ENCODE data around the gene SOCS6.
"Not testable (repeated sequence)": the region's sequence is repeated elsewhere in the genome, so short reads cannot be mapped to it uniquely, and the experiment has no call there.

DNA sequence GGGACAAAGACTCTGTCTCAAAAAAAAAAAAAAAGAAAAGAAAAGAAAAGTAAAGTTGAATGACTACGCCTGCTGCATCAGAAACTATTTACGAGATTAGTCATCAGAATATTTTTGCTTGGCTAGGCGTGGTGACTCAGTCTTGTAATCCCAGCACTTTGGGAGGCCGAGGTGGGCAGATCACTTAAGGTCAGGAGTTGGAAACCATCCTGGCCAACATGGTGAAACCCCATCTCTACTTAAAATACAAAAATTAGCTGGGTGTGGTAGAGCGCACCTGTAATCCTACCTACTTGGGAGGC lies 69.2 kb downstream of the SOCS6 start:
- not testable (repeated sequence) for TF ChIP-seq EZH2 (IDR thresholded peaks at IDR 0.05; ENCODE audit: borderline replicate concordance, low read depth, low read length, poor library complexity, severe bottlenecking); CTCF (conservative IDR thresholded peaks at IDR 0.05; ENCODE audit: low read depth, low read length)
